ENCODE results near the gene CAPRIN2. TPM values are rescaled to one million over a fixed set of nuclear protein-coding genes. Genes with fewer than 3 reads are reported as not detected.

CAPRIN2 gene
- total and polyA plus RNA-seq, 2 of the 8 experiments (the other 6 are each of a cell fraction or from before 2014, with no cell fraction given): 24.8 to 52.0 TPM

GRCh38 chr12:30795410-30796312, 40.9 kb upstream of the CAPRIN2 start (continued):
- peak; percentile 21 for TF ChIP-seq E2F6 (IDR thresholded peaks at IDR 0.05)
- TF ChIP-seq, protein P1, sequence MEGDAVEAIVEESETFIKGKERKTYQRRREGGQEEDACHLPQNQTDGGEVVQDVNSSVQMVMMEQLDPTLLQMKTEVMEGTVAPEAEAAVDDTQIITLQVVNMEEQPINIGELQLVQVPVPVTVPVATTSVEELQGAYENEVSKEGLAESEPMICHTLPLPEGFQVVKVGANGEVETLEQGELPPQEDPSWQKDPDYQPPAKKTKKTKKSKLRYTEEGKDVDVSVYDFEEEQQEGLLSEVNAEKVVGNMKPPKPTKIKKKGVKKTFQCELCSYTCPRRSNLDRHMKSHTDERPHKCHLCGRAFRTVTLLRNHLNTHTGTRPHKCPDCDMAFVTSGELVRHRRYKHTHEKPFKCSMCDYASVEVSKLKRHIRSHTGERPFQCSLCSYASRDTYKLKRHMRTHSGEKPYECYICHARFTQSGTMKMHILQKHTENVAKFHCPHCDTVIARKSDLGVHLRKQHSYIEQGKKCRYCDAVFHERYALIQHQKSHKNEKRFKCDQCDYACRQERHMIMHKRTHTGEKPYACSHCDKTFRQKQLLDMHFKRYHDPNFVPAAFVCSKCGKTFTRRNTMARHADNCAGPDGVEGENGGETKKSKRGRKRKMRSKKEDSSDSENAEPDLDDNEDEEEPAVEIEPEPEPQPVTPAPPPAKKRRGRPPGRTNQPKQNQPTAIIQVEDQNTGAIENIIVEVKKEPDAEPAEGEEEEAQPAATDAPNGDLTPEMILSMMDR (IDR thresholded peaks at IDR 0.05; ENCODE audit: control extremely low read depth in 1 of 3, insufficient read depth in 1 of 3, low read depth in 1 of 3, low read length in 3 of 3): peak in 2 of 3 experiments; percentile 14 to 26; a peak in 2 of 4 replicates
- peak; percentile 98 for TF ChIP-seq KDM4A (IDR thresholded peaks at IDR 0.05; ENCODE audit: low read depth, low read length, severe bottlenecking)
- TF ChIP-seq TAF1 (IDR thresholded peaks at IDR 0.05; ENCODE audit: low read depth, low read length): peak; percentile 21
- no peak for TF ChIP-seq ZNF274 (IDR thresholded peaks at IDR 0.05; ENCODE audit: borderline replicate concordance, extremely low read depth, low read length)
- TF ChIP-seq SIN3A (conservative IDR thresholded peaks at IDR 0.05 in 1 of 2, IDR thresholded peaks at IDR 0.05 in 1 of 2; ENCODE audit: low read depth in 1 of 2, low read length in 2 of 2): 0 out of 4 replicates have a peak, but pooled peaks of 1 of the 2 experiments have one; percentile 33
- 0 out of 2 replicates have a peak, but pooled peaks have one; percentile 14 for TF ChIP-seq SUZ12 (IDR thresholded peaks at IDR 0.05; ENCODE audit: low read length)
- 0 out of 2 replicates have a peak, but pooled peaks have one; percentile 7 for TF ChIP-seq CEBPB (IDR thresholded peaks at IDR 0.05; ENCODE audit: low read depth, low read length)
- TF ChIP-seq JUND (IDR thresholded peaks at IDR 0.05; ENCODE audit: low read length): no peak
- TF ChIP-seq CTBP2 (IDR thresholded peaks at IDR 0.05; ENCODE audit: borderline replicate concordance, insufficient read depth, insufficient read length, low read length): peak; percentile 36
- TF ChIP-seq SRF (IDR thresholded peaks at IDR 0.05; ENCODE audit: low read depth, low read length): no peak
- TF ChIP-seq RNF2 (IDR thresholded peaks at IDR 0.05; ENCODE audit: borderline replicate concordance, low read depth, low read length, missing control alignments, poor library complexity, severe bottlenecking): peak; percentile 10
- no peak for TF ChIP-seq CBX8 (IDR thresholded peaks at IDR 0.05; ENCODE audit: borderline replicate concordance, low read depth, low read length)
- no peak for TF ChIP-seq PHF8 (conservative IDR thresholded peaks at IDR 0.05; ENCODE audit: low read depth, low read length)
- no peak for TF ChIP-seq EP300 (IDR thresholded peaks at IDR 0.05; ENCODE audit: borderline replicate concordance in 1 of 2, low read depth in 2 of 2, low read length in 2 of 2)

Measured in H1 (cell line).